ENCODE measurements around the gene ARSK.

ARSK gene

GRCh38 chr5:95564450-95564849 lies 9.5 kb downstream of the ARSK start:
- no peak for DNase-seq (ENCODE audit: low read depth in 2 of 2)

- DNase-seq (ENCODE audit: low read depth in 2 of 2), result no peak
Observed at GRCh38 chr5:95565280-95565920, 10.5 kb downstream of the ARSK start.

GRCh38 chr5:95572016-95572415 lies 17.1 kb downstream of the ARSK start:
- no peak for DNase-seq (ENCODE audit: low read depth in 2 of 2)

- no peak for DNase-seq (ENCODE audit: low read depth in 2 of 2)
Observed at GRCh38 chr5:95581576-95581975, 26.7 kb downstream of the ARSK start.

- no peak for DNase-seq (ENCODE audit: low read depth in 2 of 2)
Observed at GRCh38 chr5:95583992-95584391, 29.1 kb downstream of the ARSK start.

GRCh38 chr5:95590880-95591279 lies 36.0 kb downstream of the ARSK start:
- no peak for DNase-seq (ENCODE audit: low read depth in 2 of 2)

- no peak for DNase-seq (ENCODE audit: low read depth in 2 of 2)
Observed at GRCh38 chr5:95591490-95591901, 36.6 kb downstream of the ARSK start.

GRCh38 chr5:95595289-95595931 lies 40.5 kb downstream of the ARSK start:
- no peak for DNase-seq (ENCODE audit: low read depth in 2 of 2)

GRCh38 chr5:95599252-95599651 lies 44.4 kb downstream of the ARSK start:
- no peak for DNase-seq (ENCODE audit: low read depth in 2 of 2)

- DNase-seq (ENCODE audit: low read depth in 2 of 2), result no peak
Observed at GRCh38 chr5:95600557-95600956, 45.7 kb downstream of the ARSK start.

GRCh38 chr5:95605786-95606185 lies 50.9 kb downstream of the ARSK start:
- no peak for DNase-seq (ENCODE audit: low read depth in 2 of 2)

GRCh38 chr5:95606419-95606818 lies 51.5 kb downstream of the ARSK start:
- DNase-seq (ENCODE audit: low read depth in 2 of 2), result no peak

- no peak for DNase-seq (ENCODE audit: low read depth in 2 of 2)
Observed at GRCh38 chr5:95609711-95610110, 54.8 kb downstream of the ARSK start.

- no peak for DNase-seq (ENCODE audit: low read depth in 2 of 2)
Observed at GRCh38 chr5:95610546-95610945, 55.6 kb downstream of the ARSK start.

- no peak for DNase-seq (ENCODE audit: low read depth in 2 of 2)
Observed at GRCh38 chr5:95611396-95611795, 56.5 kb downstream of the ARSK start.

GRCh38 chr5:95613514-95613913 lies 58.6 kb downstream of the ARSK start:
- DNase-seq (ENCODE audit: low read depth in 2 of 2), result no peak

- no peak for DNase-seq (ENCODE audit: low read depth in 2 of 2)
Observed at GRCh38 chr5:95615164-95615467, 60.2 kb downstream of the ARSK start.

GRCh38 chr5:95617057-95617456 lies 62.2 kb downstream of the ARSK start:
- no peak for DNase-seq (ENCODE audit: low read depth in 2 of 2)

GRCh38 chr5:95619096-95619495 lies 64.2 kb downstream of the ARSK start:
- no peak for DNase-seq (ENCODE audit: low read depth in 2 of 2)

- no peak for DNase-seq (ENCODE audit: low read depth in 2 of 2)
Observed at GRCh38 chr5:95619514-95620029, 64.7 kb downstream of the ARSK start.

GRCh38 chr5:95620030-95620869 lies 65.3 kb downstream of the ARSK start, which contains the start of gene GPR150:
Gene GPR150 (plus strand): TSS chr5:95620087. CDS start chr5:95620276, 189 bp downstream.
- DNase-seq (ENCODE audit: low read depth in 2 of 2), result peak in 1 of 2 donors; percentile 27
